Left lung (tissue), 10 donors: ENCODE results near the gene STARD4. TPM values are rescaled to one million over a fixed set of nuclear protein-coding genes. Genes with fewer than 3 reads are reported as not detected.

Source experiments
- ATAC-seq: fragments of 200-7000 bp; cut with Tn5 transposase; one replicate; pipeline ENCODE4 v1.9.1; 2020; ENCODE audit warnings: moderate library complexity
- DNase-seq, 4 donors: peaks; one replicate each; pipeline ENCODE4 v3.0.0-alpha.2; 2013 to 2020
- H3K27ac ChIP-seq, 2 donors: fragments of 200-600 bp; sonication (generic) in 1 of 2; one replicate each; pipeline versions ENCODE4 v1.5.0 to v1.8.0; 2020 to 2021
- H3K27me3 ChIP-seq, 2 donors: fragments of 200-600 bp; sonication (generic) in 1 of 2; one replicate each; pipeline versions ENCODE4 v1.5.0 to v1.8.0; 2020 to 2021
- H3K36me3 ChIP-seq, 2 donors: fragments of 200-600 bp; sonication (generic) in 1 of 2; one replicate each; pipeline versions ENCODE4 v1.5.0 to v1.8.0; 2020 to 2021
- H3K4me1 ChIP-seq, 2 donors: fragments of 200-600 bp; one replicate each; pipeline ENCODE4 v1.8.0; 2021
- H3K4me3 ChIP-seq, 2 donors: fragments of 200-600 bp; sonication (generic) in 1 of 2; one replicate each; pipeline versions ENCODE4 v1.5.0 to v1.8.0; 2020 to 2021; ENCODE audit warnings: mild to moderate bottlenecking in 1 of 2
- H3K9me3 ChIP-seq, 2 donors: fragments of 200-600 bp; sonication (generic) in 1 of 2; one replicate each; pipeline versions ENCODE4 v1.5.0 to v1.8.0; 2020 to 2021
- CTCF ChIP-seq, 2 donors: fragments of 200-600 bp; sonication (generic) in 1 of 2; IDR thresholded peaks; one replicate each; pipeline versions ENCODE4 v1.5.0 to v1.8.0; 2021; ENCODE audit warnings: antibody characterized with exemption in 2 of 2
- intact Hi-C, 2 donors: fragments of 100-400 bp; cut with DNase I; formaldehyde crosslinking; loops; one replicate each; pipeline versions ENCODE4 v1.11.2 to v1.14.2; 2022
- polyA plus RNA-seq, 6 donors: library from polyadenylated mRNA; unstranded; fragments of 120-200 nt; gene quantifications; one replicate each; pipeline ENCODE4 v1.2.1, GENCODE V29; 2013; ENCODE audit not compliant: insufficient read length in 6 of 6
- total RNA-seq, 2 donors: library from RNA; stranded (reverse); fragmentation: NEBNext Ultra II Directional; extraction: Animal tissue kit (Norgen Biotek cat#: 25700); gene quantifications; one replicate each; pipeline ENCODE4 v1.2.1, GENCODE V29; 2021
- donor health status: DM: no; HTN: yes; CAD: no.
- donor health status: DM: no; HTN: no; CAD: no.

STARD4 gene
- total and polyA plus RNA-seq, 8 donors = 32.4 to 68.2 (median 38.2) TPM

- ATAC-seq (no peak), DNase-seq (no peak)
- no peak overlapping the region for H3K27ac ChIP-seq
- H3K36me3 ChIP-seq = no peaks in the 10 kb centered on the region
- no peaks in the 10 kb centered on the region for H3K9me3 ChIP-seq
- intact Hi-C loops = loop anchor here in 1 of 2 donors (10.0 kb wide), 1 partner anchor 198 kb away; the partner anchor contains the start of gene NREP
- H3K4me3 ChIP-seq = no peak overlapping the region
- no peak for TF ChIP-seq CTCF (IDR thresholded peaks at IDR 0.05)
- H3K27me3 ChIP-seq = no peaks in the 10 kb centered on the region
- peaks cover 0 to 2% of the 10 kb centered on the region in 2 donors for H3K4me1 ChIP-seq
These were observed 44.2 kb upstream of the STARD4 start for GRCh38 chr5:111556501-111556900.

DNA sequence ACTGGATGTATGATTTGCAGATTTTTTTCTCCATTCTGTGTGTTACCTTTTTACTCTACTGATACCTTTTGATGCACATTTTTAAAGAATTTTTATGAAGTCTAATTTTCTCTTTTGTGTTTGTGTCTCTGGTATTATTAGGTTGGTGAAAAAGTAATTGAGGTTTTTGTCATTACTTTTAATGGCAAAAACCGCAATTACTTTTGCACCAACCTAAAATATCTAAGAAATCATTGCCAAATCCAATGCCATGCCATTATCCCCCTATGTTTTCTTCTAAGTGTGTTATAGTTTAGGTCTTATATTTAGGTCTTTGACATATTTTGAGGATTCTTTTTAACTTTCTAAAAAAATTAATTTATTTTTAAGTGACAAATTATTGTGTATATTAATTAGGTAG lies 43.4 kb upstream of the STARD4 start:
- no peak for TF ChIP-seq CTCF (IDR thresholded peaks at IDR 0.05)
- no peak overlapping the region for H3K27ac ChIP-seq
- intact Hi-C loops = loop anchor here in 1 of 2 donors (10.0 kb wide), 1 partner anchor 199 kb away; the partner anchor contains the start of gene NREP
- ATAC-seq (no peak), DNase-seq (no peak)
- H3K4me3 ChIP-seq = no peak overlapping the region
- H3K4me1 ChIP-seq = peaks cover 0 to 9% of the 10 kb centered on the region in 2 donors
- no peaks in the 10 kb centered on the region for H3K27me3 ChIP-seq
- H3K9me3 ChIP-seq = no peaks in the 10 kb centered on the region
- no peaks in the 10 kb centered on the region for H3K36me3 ChIP-seq

- Histone ChIP-seq H3K36me3 (no peaks in the 10 kb centered on the region), H3K9me3 (no peaks in the 10 kb centered on the region), H3K4me1 (peaks cover 0 to 19% of the 10 kb centered on the region in 2 donors), H3K27ac (no peak overlapping the region), H3K27me3 (no peaks in the 10 kb centered on the region), H3K4me3 (no peak overlapping the region)
- no peak for DNase-seq
- no peak for TF ChIP-seq CTCF (IDR thresholded peaks at IDR 0.05)
- ATAC-seq = no peak
- intact Hi-C loops = loop anchor here in 1 of 2 donors (10.0 kb wide), 1 partner anchor 201 kb away; the partner anchor contains the start of gene NREP
These were observed 41.5 kb upstream of the STARD4 start for GRCh38 chr5:111553868-111554267.

DNA sequence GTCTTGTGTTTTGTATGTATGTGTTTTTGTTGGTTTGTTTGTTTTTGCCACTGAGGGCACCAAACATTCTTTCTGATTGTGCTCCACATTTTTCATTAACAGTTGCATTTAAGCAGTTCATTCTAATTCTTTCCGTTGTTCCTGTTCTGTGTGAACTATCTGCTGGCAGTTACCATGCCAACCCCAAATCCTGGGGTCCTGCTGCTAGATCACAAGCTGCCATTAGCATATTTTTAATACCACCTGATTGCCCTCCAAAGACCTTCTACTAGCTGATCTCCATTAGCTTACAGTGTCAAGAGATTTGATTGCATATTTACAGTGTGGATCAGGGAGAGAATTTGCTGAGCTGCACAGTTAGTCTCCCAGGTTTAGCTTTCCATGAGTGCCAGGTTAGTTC lies 40.6 kb upstream of the STARD4 start:
- Histone ChIP-seq H3K4me1 (peaks cover 0 to 19% of the 10 kb centered on the region in 2 donors), H3K36me3 (no peaks in the 10 kb centered on the region), H3K4me3 (no peak overlapping the region), H3K27me3 (no peaks in the 10 kb centered on the region), H3K9me3 (no peaks in the 10 kb centered on the region), H3K27ac (no peak overlapping the region)
- TF ChIP-seq CTCF (IDR thresholded peaks at IDR 0.05) = no peak
- ATAC-seq = no peak
- intact Hi-C loops = loop anchor here in 1 of 2 donors (10.0 kb wide), 1 partner anchor 202 kb away; the partner anchor contains the start of gene NREP
- no peak for DNase-seq

DNA sequence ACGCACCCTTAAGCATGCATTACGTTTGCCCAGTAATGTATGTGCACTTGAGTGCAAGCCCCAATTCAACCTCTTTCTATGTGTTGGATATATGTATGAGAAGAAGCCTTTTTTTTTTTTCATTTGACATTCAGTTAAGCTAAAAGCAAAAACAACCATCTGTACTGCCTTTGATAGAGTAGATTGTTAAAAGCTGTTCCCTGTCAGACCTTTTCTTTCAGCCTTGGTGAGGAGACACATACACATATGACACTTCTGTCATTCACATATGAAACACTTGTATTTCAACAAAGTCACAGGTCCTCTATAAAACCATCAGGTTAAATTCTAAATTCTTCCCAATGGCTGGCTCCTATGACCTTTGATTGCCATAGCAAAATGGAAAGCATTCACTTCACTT lies 40.2 kb upstream of the STARD4 start:
- intact Hi-C loops = loop anchor here in 1 of 2 donors (10.0 kb wide), 1 partner anchor 202 kb away; the partner anchor contains the start of gene NREP

More for the DNA sequence above, 40.2 kb upstream of the STARD4 start:
- ATAC-seq (no peak), DNase-seq (no peak)
- TF ChIP-seq CTCF (IDR thresholded peaks at IDR 0.05) = no peak
- no peaks in the 10 kb centered on the region for H3K9me3 ChIP-seq
- H3K4me3 ChIP-seq = no peak overlapping the region
- no peaks in the 10 kb centered on the region for H3K36me3 ChIP-seq
- H3K27me3 ChIP-seq = no peaks in the 10 kb centered on the region
- peaks cover 0 to 19% of the 10 kb centered on the region in 2 donors for H3K4me1 ChIP-seq
- no peak overlapping the region for H3K27ac ChIP-seq
